SK-N-SH (cell line): ENCODE results near the gene SLC12A4.

ENCODE experiments used
- CHD2 ChIP-seq: fragments of 150-350 bp; IDR thresholded peaks from 2 replicates; pipeline ENCODE4 v1.6.1; 2018; ENCODE audit warnings: low read length; ENCODE audit not compliant: partially characterized antibody
- CTCF ChIP-seq: fragments of 200-600 bp; sonication (generic); IDR thresholded peaks from 2 replicates; pipeline ENCODE4 v1.6.1; 2017; ENCODE audit warnings: antibody characterized with exemption, mild to moderate bottlenecking, moderate library complexity
- EP300 ChIP-seq, 2 experiments: IDR thresholded peaks; 2 replicates each; pipeline versions ENCODE4 v1.4.0 to v1.6.1; 2012; ENCODE audit warnings: borderline replicate concordance in 1 of 2, low read depth in 1 of 2, low read length in 1 of 2
- JUND ChIP-seq: IDR thresholded peaks from 2 replicates; pipeline ENCODE4 v1.4.0; 2012
- POLR2AphosphoS5 ChIP-seq: IDR thresholded peaks from 2 replicates; pipeline ENCODE4 v1.6.1; 2012; ENCODE audit warnings: low read depth, low read length
- RAD21 ChIP-seq: IDR thresholded peaks from 2 replicates; pipeline ENCODE4 v1.6.1; 2012; ENCODE audit warnings: mild to moderate bottlenecking, low read length
- RCOR1 ChIP-seq: fragments of 150-350 bp; IDR thresholded peaks from 2 replicates; pipeline ENCODE4 v1.6.1; 2017; ENCODE audit warnings: antibody characterized with exemption, low read length
- RFX5 ChIP-seq: IDR thresholded peaks from 2 replicates; pipeline ENCODE4 v1.6.1; 2012; ENCODE audit warnings: mild to moderate bottlenecking, improper control_type of control experiment, low read length
- USF2 ChIP-seq: fragments of 150-350 bp; IDR thresholded peaks from 2 replicates; pipeline ENCODE4 v1.6.1; 2017; ENCODE audit warnings: antibody characterized with exemption, low read length, low read depth, borderline replicate concordance
- TF ChIP-seq, protein P1 (sequence below): IDR thresholded peaks from 2 replicates; pipeline ENCODE4 v1.6.1; 2012; ENCODE audit warnings: mild to moderate bottlenecking, low read depth, low read length, moderate library complexity
- TF ChIP-seq, protein P2 (sequence below): IDR thresholded peaks from 2 replicates; pipeline ENCODE4 v1.4.0; 2012; ENCODE audit warnings: low read depth, borderline replicate concordance

- TF ChIP-seq POLR2AphosphoS5 (no peak), EP300 (IDR thresholded peaks at IDR 0.05; ENCODE audit: borderline replicate concordance in 1 of 2, low read depth in 1 of 2, low read length in 1 of 2) (no peak), CTCF (no peak), RCOR1 (no peak), JUND (no peak), RFX5 (no peak), RAD21 (no peak), USF2 (no peak), CHD2 (no peak)
- TF ChIP-seq, protein P1, sequence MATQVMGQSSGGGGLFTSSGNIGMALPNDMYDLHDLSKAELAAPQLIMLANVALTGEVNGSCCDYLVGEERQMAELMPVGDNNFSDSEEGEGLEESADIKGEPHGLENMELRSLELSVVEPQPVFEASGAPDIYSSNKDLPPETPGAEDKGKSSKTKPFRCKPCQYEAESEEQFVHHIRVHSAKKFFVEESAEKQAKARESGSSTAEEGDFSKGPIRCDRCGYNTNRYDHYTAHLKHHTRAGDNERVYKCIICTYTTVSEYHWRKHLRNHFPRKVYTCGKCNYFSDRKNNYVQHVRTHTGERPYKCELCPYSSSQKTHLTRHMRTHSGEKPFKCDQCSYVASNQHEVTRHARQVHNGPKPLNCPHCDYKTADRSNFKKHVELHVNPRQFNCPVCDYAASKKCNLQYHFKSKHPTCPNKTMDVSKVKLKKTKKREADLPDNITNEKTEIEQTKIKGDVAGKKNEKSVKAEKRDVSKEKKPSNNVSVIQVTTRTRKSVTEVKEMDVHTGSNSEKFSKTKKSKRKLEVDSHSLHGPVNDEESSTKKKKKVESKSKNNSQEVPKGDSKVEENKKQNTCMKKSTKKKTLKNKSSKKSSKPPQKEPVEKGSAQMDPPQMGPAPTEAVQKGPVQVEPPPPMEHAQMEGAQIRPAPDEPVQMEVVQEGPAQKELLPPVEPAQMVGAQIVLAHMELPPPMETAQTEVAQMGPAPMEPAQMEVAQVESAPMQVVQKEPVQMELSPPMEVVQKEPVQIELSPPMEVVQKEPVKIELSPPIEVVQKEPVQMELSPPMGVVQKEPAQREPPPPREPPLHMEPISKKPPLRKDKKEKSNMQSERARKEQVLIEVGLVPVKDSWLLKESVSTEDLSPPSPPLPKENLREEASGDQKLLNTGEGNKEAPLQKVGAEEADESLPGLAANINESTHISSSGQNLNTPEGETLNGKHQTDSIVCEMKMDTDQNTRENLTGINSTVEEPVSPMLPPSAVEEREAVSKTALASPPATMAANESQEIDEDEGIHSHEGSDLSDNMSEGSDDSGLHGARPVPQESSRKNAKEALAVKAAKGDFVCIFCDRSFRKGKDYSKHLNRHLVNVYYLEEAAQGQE, result no peak
- TF ChIP-seq, protein P2, sequence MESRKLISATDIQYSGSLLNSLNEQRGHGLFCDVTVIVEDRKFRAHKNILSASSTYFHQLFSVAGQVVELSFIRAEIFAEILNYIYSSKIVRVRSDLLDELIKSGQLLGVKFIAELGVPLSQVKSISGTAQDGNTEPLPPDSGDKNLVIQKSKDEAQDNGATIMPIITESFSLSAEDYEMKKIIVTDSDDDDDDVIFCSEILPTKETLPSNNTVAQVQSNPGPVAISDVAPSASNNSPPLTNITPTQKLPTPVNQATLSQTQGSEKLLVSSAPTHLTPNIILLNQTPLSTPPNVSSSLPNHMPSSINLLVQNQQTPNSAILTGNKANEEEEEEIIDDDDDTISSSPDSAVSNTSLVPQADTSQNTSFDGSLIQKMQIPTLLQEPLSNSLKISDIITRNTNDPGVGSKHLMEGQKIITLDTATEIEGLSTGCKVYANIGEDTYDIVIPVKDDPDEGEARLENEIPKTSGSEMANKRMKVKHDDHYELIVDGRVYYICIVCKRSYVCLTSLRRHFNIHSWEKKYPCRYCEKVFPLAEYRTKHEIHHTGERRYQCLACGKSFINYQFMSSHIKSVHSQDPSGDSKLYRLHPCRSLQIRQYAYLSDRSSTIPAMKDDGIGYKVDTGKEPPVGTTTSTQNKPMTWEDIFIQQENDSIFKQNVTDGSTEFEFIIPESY, result no peak
Measured at GRCh38 chr16:67940446-67941089, 27.9 kb downstream of the SLC12A4 start.
